ENCODE data around the gene SLC30A7.
"Not testable (repeated sequence)": the region's sequence is repeated elsewhere in the genome, so short reads cannot be mapped to it uniquely, and the experiment has no call there.

Gene SLC30A7

GRCh38 chr1:100942304-100943046 is 46.6 kb downstream of the SLC30A7 start:
- DNase-seq = no peak

GRCh38 chr1:100943533-100943932 is 47.6 kb downstream of the SLC30A7 start:
- no peak for DNase-seq

- not testable (repeated sequence) for DNase-seq
Observed at GRCh38 chr1:100946064-100946463, 50.2 kb downstream of the SLC30A7 start.

- not testable (repeated sequence) for DNase-seq
Observed at GRCh38 chr1:100947816-100948215, 51.9 kb downstream of the SLC30A7 start.

GRCh38 chr1:100948721-100949405 is 53.0 kb downstream of the SLC30A7 start:
- DNase-seq = not testable (repeated sequence)

- DNase-seq = not testable (repeated sequence)
Observed at GRCh38 chr1:100949515-100950158, 53.7 kb downstream of the SLC30A7 start.

GRCh38 chr1:100950337-100950736 is 54.4 kb downstream of the SLC30A7 start:
- DNase-seq = no peak

GRCh38 chr1:100950781-100951180 is 54.9 kb downstream of the SLC30A7 start:
- DNase-seq = no peak

- no peak for DNase-seq
Observed at GRCh38 chr1:100952104-100952745, 56.3 kb downstream of the SLC30A7 start.

- DNase-seq = not testable (repeated sequence)
Observed at GRCh38 chr1:100952970-100953369, 57.1 kb downstream of the SLC30A7 start.

GRCh38 chr1:100953960-100954730 is 58.3 kb downstream of the SLC30A7 start:
- no peak for DNase-seq

- DNase-seq = no peak
Observed at GRCh38 chr1:100955322-100955721, 59.4 kb downstream of the SLC30A7 start.

GRCh38 chr1:100959502-100960060 is 63.7 kb downstream of the SLC30A7 start:
- no peak for DNase-seq

GRCh38 chr1:100960098-100960497 is 64.2 kb downstream of the SLC30A7 start:
- no peak for DNase-seq

- DNase-seq = no peak
Observed at GRCh38 chr1:100968621-100969020, 72.7 kb downstream of the SLC30A7 start.

GRCh38 chr1:100969327-100969726 is 73.4 kb downstream of the SLC30A7 start:
- no peak for DNase-seq

GRCh38 chr1:100971021-100971420 is 75.1 kb downstream of the SLC30A7 start:
- DNase-seq = no peak

GRCh38 chr1:100972185-100972584 is 76.3 kb downstream of the SLC30A7 start:
- no peak for DNase-seq

- no peak for DNase-seq
Observed at GRCh38 chr1:100976936-100977335, 81.0 kb downstream of the SLC30A7 start.

GRCh38 chr1:100979631-100980030 is 83.7 kb downstream of the SLC30A7 start:
- DNase-seq = no peak

GRCh38 chr1:100982793-100983192 is 86.9 kb downstream of the SLC30A7 start:
- DNase-seq = no peak

- DNase-seq = no peak
Observed at GRCh38 chr1:100988121-100988520, 92.2 kb downstream of the SLC30A7 start.

Data from NCI-H2171 (cell line).